Right atrium auricular region (tissue), 2 donors: ENCODE results near the gene SMIM38. TPM values are rescaled to one million over a fixed set of nuclear protein-coding genes. Genes with fewer than 3 reads are reported as not detected.
"Not testable (repeated sequence)": the region's sequence is repeated elsewhere in the genome, so short reads cannot be mapped to it uniquely, and the experiment has no call there.

ENCODE experiments used
- DNase-seq: peaks from one replicate; pipeline ENCODE4 v3.0.0-alpha.2; 2019; ENCODE audit warnings: low spot score
- H3K27ac ChIP-seq, 2 donors: fragments of 200-600 bp; sonication (generic); 1 replicate in 1 of 2; 2 replicates in 1 of 2; pipeline ENCODE4 v1.5.1; 2016 to 2019
- H3K27me3 ChIP-seq, 2 donors: fragments of 200-600 bp; sonication (generic); one replicate each; pipeline versions ENCODE4 v1.5.1 to v1.6.0; 2017 to 2019
- H3K36me3 ChIP-seq: fragments of 200-600 bp; sonication (generic); one replicate; pipeline ENCODE4 v1.5.1; 2016
- H3K4me1 ChIP-seq, 2 donors: fragments of 200-600 bp; sonication (generic); one replicate each; pipeline versions ENCODE4 v1.5.1 to v1.6.0; 2017 to 2019
- H3K4me3 ChIP-seq, 2 donors: fragments of 200-600 bp; sonication (generic); 1 replicate in 1 of 2; 2 replicates in 1 of 2; pipeline ENCODE4 v1.5.1; 2017 to 2019; ENCODE audit warnings: mild to moderate bottlenecking in 1 of 2, moderate library complexity in 1 of 2
- H3K9me3 ChIP-seq, 2 donors: fragments of 200-600 bp; sonication (generic); one replicate each; pipeline ENCODE4 v1.5.1; 2019
- CTCF ChIP-seq, 2 donors: fragments of 200-600 bp; sonication (generic); IDR thresholded peaks; one replicate each; pipeline ENCODE4 v1.5.1; 2019; ENCODE audit warnings: antibody characterized with exemption in 2 of 2
- total RNA-seq, 2 donors: library from RNA; depleted of rRNA; stranded (reverse); fragments of >200 nt; gene quantifications; one replicate each; pipeline ENCODE4 v1.1.0, GENCODE V29; 2016

The SMIM38 gene
- total RNA-seq, 2 donors from 2014 or later = 0.35 TPM; not detected in 1

- TF ChIP-seq CTCF (IDR thresholded peaks at IDR 0.05) = no peak
- H3K4me1 ChIP-seq = no peaks in the 10 kb centered on the region
- H3K4me3 ChIP-seq = no peak overlapping the region
- H3K9me3 ChIP-seq = peaks cover 0 to 26% of the 10 kb centered on the region in 2 donors
- H3K27me3 ChIP-seq = no peaks in the 10 kb centered on the region
- no peak for DNase-seq
- no peaks in the 10 kb centered on the region for H3K36me3 ChIP-seq
- no peak overlapping the region for H3K27ac ChIP-seq
Observed at GRCh38 chr11:69145050-69145380, 10.7 kb upstream of the SMIM38 start.

DNA sequence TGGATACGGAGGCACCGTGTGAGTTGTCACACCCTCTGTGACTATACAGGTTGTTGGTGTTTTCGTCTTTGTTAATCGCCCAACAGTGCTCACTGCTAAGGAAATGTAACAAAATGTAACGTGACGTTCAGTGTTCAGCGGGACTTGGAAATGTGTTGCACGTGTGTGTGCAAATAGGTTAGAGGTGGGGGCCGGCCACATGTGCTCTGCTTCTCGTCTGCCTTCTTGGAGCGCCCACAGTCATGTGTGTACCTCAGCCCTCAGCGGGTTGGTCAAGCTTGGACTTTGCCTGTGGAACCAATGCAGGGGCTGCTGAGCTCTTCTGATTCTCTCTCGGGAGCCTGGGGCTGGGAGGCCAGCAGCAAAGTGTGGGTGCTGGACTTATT is 7.4 kb upstream of the SMIM38 start:
- Histone ChIP-seq H3K4me3 (no peak overlapping the region), H3K27me3 (no peaks in the 10 kb centered on the region)
- no peak for TF ChIP-seq CTCF (IDR thresholded peaks at IDR 0.05)

GRCh38 chr11:69148806-69149205 is 6.9 kb upstream of the SMIM38 start:
- no peak overlapping the region for H3K27ac ChIP-seq
- no peak for TF ChIP-seq CTCF (IDR thresholded peaks at IDR 0.05)
- H3K9me3 ChIP-seq = peaks cover 0 to 26% of the 10 kb centered on the region in 2 donors
- no peaks in the 10 kb centered on the region for H3K36me3 ChIP-seq
- H3K27me3 ChIP-seq = no peaks in the 10 kb centered on the region
- DNase-seq = no peak
- no peak overlapping the region for H3K4me3 ChIP-seq
- no peaks in the 10 kb centered on the region for H3K4me1 ChIP-seq

More for the DNA sequence above, 7.4 kb upstream of the SMIM38 start:
- Histone ChIP-seq H3K27ac (no peak overlapping the region), H3K9me3 (peaks cover 0 to 26% of the 10 kb centered on the region in 2 donors), H3K36me3 (no peaks in the 10 kb centered on the region), H3K4me1 (no peaks in the 10 kb centered on the region)
- no peak for DNase-seq

DNA sequence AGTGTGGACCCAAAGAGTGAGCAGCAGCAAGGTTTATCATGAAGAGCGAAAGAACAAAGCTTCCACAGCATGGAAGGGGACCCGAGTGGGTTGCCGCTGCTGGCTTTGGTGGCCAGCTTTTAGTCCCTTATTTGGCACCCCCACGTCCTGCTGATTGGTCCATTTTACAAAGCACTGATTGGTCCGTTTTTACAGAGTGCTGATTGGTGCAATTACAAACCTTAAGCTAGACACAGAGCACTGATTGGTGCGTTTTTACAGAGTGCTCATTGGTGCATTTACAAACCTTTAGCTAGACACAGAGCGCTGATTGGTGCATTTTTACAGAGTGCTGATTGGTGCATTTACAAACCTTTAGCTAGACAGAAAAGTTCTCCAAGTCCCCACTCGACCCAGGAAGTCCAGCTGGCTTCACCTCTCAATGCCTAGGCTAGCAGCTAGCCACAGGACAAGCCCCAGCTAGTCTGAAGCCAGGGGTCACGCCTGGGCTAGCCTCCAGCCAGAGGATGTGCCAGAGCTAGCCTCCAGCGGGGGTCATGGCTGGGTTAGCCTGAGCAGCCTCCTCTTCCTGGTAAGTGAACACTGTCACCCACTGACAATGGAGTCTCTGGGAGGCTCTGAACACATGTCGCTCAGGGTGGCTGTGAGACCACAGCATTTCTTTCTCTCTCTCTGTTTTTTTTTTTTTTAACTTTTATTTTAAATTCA is 6.2 kb upstream of the SMIM38 start:
- H3K4me1 ChIP-seq, H3K27me3 ChIP-seq, DNase-seq, H3K36me3 ChIP-seq, H3K4me3 ChIP-seq, H3K27ac ChIP-seq: not testable (repeated sequence)
- peaks cover 0 to 26% of the 10 kb centered on the region in 2 donors for H3K9me3 ChIP-seq

DNA sequence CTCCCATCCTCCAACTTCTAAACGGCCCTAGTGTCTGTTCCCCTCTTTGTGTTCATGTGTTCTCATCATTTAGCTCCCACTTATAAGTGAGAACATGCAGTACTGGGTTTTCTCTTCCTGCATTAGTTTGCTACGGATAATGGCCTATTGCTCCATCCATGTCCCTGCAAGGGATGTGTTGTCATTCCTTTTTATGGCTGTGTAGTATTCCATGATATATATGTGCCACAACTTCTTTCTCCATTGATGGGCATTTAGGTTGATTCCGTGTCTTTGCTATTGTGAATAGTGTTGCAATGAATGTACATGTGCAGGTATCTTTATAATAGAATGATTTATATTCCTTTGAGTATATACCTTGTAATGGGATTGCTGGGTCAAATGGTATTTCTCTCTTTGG is 5.6 kb upstream of the SMIM38 start:
- no peak for TF ChIP-seq CTCF (IDR thresholded peaks at IDR 0.05)
- Histone ChIP-seq H3K27me3 (no peaks in the 10 kb centered on the region), H3K27ac (no peak overlapping the region), H3K4me3 (no peak overlapping the region), H3K4me1 (no peaks in the 10 kb centered on the region), H3K9me3 (peaks cover 0 to 23% of the 10 kb centered on the region in 2 donors), H3K36me3 (no peaks in the 10 kb centered on the region)
- no peak for DNase-seq

GRCh38 chr11:69151836-69152235 is 3.9 kb upstream of the SMIM38 start:
- DNase-seq = no peak
- H3K27ac ChIP-seq = no peak overlapping the region
- H3K27me3 ChIP-seq = no peaks in the 10 kb centered on the region

More at GRCh38 chr11:69151836-69152235, 3.9 kb upstream of the SMIM38 start:
- Histone ChIP-seq H3K4me3 (no peak overlapping the region), H3K4me1 (peaks cover 0 to 15% of the 10 kb centered on the region in 2 donors), H3K36me3 (no peaks in the 10 kb centered on the region), H3K9me3 (peaks cover 0 to 7% of the 10 kb centered on the region in 2 donors)
- TF ChIP-seq CTCF (IDR thresholded peaks at IDR 0.05) = no peak
